GM21717 (cell line): ENCODE results near the gene TENM4.

Experiments
- ATAC-seq: cut with Tn5 transposase; IDR thresholded peaks from one replicate; pipeline ENCODE4 v1.9.1; 2021; ENCODE audit warnings: mild to moderate bottlenecking, moderate library complexity; ENCODE audit not compliant: unreplicated experiment

TENM4 gene

DNA sequence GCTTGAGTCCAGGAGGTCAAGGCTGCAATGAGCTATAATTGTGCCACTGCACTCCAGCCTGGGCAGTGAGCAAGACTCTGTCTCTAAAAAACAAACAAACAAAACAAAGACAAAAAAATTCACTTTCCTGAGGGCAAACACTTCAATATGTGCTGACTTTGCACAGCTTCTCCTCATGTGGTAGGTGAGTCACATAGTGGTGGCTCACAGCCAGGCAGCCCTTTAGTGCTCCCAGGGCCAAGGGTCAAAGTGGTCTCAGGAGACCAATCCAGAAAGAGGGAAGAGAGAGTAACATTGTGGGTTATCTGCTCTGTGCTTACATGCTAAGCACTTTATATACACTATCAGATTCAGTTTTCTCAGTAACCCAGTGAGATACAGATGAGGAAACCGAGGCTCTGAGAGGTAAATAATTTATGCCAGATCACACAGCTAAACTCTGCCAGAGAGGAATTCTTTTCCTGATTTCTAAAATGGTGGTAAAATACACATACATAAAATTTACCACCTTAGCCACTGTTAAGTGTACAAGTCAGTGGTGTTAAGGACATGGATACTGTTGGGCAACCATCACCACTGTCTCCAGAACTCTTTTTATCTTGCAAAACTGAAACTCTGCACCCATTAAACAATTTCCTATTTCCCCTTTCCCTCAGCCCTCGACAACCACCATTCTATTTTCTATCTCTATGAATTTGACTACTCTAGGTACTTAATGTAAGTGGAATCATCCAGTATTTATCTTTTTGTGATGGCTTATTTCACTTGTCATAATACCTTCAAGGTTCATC lies 634.4 kb downstream of the TENM4 start:
- ATAC-seq: no peak

- ATAC-seq: no peak
These were observed 635.8 kb downstream of the TENM4 start for GRCh38 chr11:78804991-78805390.

DNA sequence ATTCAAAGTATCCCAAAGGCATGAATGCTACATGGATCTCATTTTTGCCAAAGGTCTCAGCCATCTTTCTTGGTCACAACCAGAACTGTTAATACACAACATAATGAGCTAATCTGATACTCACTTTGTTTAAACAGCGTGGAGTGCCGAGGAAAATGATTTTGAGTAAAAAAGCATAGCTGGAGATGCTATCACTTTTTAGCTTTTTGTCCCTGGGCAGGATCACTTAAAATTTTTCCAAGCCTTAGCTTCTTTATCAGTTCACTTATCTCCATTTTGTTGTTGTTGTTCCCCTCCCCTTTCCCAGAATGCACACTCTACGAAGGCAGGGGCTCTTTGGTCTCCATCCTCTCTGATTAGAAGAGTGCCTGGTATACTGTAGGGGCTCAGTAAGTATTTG lies 636.8 kb downstream of the TENM4 start:
- ATAC-seq: no peak

GRCh38 chr11:78802058-78802761 lies 638.6 kb downstream of the TENM4 start:
- no peak for ATAC-seq

- no peak for ATAC-seq
These were observed 639.5 kb downstream of the TENM4 start for GRCh38 chr11:78801161-78801884.

GRCh38 chr11:78800756-78801155 lies 640.1 kb downstream of the TENM4 start:
- ATAC-seq: no peak

GRCh38 chr11:78800096-78800690 lies 640.6 kb downstream of the TENM4 start:
- no peak for ATAC-seq

GRCh38 chr11:78798663-78799062 lies 642.2 kb downstream of the TENM4 start:
- peak; percentile 85 for ATAC-seq

- ATAC-seq: no peak
These were observed 643.3 kb downstream of the TENM4 start for GRCh38 chr11:78797559-78797958.

DNA sequence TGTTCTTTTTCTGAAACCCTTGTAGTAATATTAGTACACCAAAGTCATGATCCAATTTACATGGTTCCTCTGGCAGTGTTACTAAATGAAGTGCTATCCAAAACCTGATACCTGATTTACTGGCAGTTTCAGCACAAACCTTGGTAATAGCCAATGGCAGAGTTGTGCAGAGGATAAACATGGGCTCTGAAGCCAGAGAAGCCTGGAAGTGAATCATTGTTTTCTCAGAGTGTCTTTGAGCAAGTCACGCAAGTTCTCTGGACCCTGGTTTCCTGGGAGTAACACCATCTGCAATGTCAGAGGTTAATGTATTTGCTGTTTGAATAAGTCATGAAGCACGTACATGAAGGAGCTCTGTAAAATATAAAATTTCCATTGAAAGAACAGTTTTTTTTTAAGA lies 643.9 kb downstream of the TENM4 start:
- no peak for ATAC-seq

GRCh38 chr11:78795621-78796261 lies 645.1 kb downstream of the TENM4 start:
- ATAC-seq: no peak

DNA sequence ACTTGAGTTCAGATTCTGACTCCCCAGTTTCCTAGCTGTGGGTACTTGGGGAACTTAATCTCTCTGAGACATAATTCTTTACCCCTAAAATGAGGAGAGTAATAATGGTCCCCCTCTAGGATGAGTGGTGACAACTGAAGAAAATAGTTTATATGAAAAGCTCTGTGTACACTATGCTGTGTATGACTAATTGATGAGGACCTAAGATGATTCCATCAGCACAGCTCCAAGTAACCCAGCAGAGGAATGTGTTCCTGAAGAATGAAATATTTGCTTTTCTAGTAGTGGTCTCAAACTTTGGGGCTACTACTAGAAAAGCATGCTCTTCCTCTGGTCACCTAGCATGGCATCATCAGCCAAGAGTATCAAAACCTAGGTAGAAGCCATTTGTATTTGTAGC lies 648.9 kb downstream of the TENM4 start:
- no peak for ATAC-seq

GRCh38 chr11:78791254-78791653 lies 649.6 kb downstream of the TENM4 start:
- ATAC-seq: no peak

DNA sequence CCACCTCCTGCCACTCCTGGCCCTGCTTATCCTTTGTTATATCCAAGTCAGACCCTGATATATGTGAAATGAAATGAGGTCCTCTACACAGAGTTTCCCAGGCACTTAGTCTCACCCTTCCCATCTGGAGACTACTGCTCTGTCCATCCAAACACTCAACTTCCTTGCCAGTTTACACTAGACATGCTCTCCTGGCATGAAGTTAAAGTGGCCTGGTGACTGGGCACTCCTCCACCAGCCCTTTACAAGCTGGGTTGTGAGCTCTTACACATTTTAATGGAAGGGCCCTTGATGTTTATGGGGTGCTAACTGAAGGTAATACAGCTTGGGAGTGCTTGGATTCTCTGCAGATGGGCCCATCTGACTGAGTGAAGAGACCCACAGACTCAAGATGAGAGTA lies 650.0 kb downstream of the TENM4 start:
- no peak for ATAC-seq

DNA sequence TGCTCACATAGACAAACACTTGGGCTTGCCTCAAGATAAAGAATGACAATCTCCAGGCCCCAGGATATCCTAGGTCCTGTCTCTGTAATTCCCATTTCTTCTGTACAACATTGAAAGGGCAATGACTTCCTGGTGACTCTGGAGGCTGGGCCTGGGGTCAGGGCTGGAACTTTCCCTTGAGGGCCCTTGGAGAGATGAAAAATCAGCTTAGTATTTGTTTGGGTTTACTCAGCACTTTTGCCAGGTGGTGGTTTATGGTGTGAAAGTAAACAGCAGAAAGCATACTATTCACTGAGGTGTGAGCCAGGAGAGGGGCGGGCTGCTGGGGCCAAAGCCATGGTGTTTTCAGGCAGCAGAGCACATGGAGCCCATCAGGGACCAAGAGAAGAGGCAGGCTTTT lies 651.5 kb downstream of the TENM4 start:
- no peak for ATAC-seq

- ATAC-seq: no peak
These were observed 652.3 kb downstream of the TENM4 start for GRCh38 chr11:78788533-78788932.

DNA sequence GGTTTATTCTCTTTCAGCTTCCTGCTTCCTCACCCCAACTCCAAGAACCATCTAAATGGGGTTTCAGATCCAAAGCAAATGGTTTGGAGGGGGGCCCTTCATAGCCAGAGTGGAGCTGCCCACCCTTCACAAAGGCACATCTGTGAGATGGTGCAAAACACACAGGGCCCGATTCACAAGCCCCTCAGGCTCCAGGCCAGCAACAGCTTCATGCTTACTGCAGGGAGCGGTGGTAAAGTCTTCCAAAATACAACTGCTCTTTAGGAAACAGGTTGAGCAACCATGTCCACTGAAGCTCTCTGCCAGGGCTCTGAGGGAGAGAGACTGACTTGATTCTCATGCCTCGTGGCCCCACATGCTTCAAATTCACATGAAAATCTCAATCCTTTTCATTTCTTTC lies 653.1 kb downstream of the TENM4 start:
- no peak for ATAC-seq

GRCh38 chr11:78786746-78787145 lies 654.1 kb downstream of the TENM4 start:
- ATAC-seq: no peak

DNA sequence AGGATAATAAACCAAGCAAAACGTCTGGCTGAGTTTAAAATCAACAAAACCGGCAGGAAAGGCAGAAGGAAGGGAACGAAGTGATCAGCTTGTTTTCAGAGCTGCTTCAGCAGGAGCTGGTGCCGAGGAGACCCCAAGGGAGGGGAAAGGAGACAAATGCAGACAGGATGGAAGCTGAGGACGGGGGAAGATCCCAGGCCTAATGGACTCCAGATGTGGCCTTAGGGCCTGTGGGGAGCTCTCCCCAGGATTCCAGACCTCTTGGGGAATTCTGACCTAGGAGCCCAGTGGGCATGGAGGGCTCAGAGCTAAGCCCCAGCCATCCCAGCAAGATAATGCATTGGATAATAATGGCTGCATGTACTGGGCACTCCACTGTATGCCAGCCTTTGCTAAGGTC lies 654.7 kb downstream of the TENM4 start:
- no peak for ATAC-seq

- no peak for ATAC-seq
These were observed 656.3 kb downstream of the TENM4 start for GRCh38 chr11:78784321-78785061.
